ENCODE measurements around the gene SPN. TPM values are rescaled to one million over a fixed set of nuclear protein-coding genes. Genes with fewer than 3 reads are reported as not detected.

Gene SPN
- total and polyA plus RNA-seq, 9 of the 15 experiments (the other 6 are each of a cell fraction or from before 2014, with no cell fraction given), result 24.3 to 225 (median 79.4) TPM

DNA sequence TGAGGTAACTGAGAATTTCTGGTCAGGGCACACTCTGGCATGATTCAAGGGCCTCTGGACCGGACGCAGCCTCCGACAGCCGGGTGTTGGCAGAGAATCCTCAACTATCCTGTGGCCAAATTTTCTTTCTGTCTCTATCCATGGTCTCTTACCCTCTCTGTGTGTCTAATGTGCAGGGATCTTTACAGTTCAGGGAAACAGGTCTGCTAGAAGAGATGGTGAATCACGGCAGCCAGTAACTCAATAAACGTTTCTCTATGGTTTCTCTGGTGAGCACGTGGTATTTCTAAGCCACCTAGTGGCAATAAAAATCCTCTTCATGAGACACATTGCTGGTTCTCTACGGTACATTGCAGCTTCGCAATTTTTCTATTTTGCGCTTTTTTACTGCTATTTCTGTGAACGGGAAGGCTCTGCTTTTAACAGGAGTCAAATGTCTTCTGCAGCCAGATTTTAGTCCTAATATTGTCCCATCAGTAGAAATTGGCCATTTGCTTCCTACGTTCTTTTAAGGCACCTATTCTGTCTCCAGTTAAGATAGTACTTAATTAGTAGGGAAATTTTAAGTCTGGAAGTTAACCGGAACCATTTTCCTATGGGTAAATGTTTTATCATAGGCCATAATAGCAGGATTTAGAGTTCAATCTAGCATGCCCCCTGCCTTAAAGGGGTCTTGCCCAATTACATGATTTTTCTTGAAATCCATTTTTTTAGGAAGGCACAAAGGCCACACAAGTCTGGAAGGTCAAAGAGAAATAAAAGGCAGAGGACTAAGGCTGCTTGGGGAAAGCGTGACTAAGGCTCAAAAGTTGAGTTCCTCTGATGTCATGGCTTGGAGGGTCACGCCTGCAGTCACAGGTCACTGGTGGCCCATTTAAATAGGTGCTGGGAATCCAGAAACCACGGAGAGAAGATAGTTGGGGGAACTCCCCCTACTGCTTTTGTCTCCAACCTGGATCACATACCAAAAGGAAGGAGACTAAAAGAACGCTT, 47.5 kb downstream of the SPN start (continued):
- TF ChIP-seq, protein P1, sequence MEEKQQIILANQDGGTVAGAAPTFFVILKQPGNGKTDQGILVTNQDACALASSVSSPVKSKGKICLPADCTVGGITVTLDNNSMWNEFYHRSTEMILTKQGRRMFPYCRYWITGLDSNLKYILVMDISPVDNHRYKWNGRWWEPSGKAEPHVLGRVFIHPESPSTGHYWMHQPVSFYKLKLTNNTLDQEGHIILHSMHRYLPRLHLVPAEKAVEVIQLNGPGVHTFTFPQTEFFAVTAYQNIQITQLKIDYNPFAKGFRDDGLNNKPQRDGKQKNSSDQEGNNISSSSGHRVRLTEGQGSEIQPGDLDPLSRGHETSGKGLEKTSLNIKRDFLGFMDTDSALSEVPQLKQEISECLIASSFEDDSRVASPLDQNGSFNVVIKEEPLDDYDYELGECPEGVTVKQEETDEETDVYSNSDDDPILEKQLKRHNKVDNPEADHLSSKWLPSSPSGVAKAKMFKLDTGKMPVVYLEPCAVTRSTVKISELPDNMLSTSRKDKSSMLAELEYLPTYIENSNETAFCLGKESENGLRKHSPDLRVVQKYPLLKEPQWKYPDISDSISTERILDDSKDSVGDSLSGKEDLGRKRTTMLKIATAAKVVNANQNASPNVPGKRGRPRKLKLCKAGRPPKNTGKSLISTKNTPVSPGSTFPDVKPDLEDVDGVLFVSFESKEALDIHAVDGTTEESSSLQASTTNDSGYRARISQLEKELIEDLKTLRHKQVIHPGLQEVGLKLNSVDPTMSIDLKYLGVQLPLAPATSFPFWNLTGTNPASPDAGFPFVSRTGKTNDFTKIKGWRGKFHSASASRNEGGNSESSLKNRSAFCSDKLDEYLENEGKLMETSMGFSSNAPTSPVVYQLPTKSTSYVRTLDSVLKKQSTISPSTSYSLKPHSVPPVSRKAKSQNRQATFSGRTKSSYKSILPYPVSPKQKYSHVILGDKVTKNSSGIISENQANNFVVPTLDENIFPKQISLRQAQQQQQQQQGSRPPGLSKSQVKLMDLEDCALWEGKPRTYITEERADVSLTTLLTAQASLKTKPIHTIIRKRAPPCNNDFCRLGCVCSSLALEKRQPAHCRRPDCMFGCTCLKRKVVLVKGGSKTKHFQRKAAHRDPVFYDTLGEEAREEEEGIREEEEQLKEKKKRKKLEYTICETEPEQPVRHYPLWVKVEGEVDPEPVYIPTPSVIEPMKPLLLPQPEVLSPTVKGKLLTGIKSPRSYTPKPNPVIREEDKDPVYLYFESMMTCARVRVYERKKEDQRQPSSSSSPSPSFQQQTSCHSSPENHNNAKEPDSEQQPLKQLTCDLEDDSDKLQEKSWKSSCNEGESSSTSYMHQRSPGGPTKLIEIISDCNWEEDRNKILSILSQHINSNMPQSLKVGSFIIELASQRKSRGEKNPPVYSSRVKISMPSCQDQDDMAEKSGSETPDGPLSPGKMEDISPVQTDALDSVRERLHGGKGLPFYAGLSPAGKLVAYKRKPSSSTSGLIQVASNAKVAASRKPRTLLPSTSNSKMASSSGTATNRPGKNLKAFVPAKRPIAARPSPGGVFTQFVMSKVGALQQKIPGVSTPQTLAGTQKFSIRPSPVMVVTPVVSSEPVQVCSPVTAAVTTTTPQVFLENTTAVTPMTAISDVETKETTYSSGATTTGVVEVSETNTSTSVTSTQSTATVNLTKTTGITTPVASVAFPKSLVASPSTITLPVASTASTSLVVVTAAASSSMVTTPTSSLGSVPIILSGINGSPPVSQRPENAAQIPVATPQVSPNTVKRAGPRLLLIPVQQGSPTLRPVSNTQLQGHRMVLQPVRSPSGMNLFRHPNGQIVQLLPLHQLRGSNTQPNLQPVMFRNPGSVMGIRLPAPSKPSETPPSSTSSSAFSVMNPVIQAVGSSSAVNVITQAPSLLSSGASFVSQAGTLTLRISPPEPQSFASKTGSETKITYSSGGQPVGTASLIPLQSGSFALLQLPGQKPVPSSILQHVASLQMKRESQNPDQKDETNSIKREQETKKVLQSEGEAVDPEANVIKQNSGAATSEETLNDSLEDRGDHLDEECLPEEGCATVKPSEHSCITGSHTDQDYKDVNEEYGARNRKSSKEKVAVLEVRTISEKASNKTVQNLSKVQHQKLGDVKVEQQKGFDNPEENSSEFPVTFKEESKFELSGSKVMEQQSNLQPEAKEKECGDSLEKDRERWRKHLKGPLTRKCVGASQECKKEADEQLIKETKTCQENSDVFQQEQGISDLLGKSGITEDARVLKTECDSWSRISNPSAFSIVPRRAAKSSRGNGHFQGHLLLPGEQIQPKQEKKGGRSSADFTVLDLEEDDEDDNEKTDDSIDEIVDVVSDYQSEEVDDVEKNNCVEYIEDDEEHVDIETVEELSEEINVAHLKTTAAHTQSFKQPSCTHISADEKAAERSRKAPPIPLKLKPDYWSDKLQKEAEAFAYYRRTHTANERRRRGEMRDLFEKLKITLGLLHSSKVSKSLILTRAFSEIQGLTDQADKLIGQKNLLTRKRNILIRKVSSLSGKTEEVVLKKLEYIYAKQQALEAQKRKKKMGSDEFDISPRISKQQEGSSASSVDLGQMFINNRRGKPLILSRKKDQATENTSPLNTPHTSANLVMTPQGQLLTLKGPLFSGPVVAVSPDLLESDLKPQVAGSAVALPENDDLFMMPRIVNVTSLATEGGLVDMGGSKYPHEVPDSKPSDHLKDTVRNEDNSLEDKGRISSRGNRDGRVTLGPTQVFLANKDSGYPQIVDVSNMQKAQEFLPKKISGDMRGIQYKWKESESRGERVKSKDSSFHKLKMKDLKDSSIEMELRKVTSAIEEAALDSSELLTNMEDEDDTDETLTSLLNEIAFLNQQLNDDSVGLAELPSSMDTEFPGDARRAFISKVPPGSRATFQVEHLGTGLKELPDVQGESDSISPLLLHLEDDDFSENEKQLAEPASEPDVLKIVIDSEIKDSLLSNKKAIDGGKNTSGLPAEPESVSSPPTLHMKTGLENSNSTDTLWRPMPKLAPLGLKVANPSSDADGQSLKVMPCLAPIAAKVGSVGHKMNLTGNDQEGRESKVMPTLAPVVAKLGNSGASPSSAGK (IDR thresholded peaks at IDR 0.05), result peak; percentile 94
- TF ChIP-seq KAT7 (CRISPR knock-in tag; IDR thresholded peaks at IDR 0.05; ENCODE audit: borderline replicate concordance) (no peak), POLR3A (IDR thresholded peaks at IDR 0.05; ENCODE audit: borderline replicate concordance, extremely low read depth, insufficient read depth, insufficient read length) (no peak), ZNF57 (CRISPR knock-in tag; IDR thresholded peaks at IDR 0.05) (no peak), CXXC5 (CRISPR knock-in tag; IDR thresholded peaks at IDR 0.05) (peak; percentile 51), PHF8 (IDR thresholded peaks at IDR 0.05; ENCODE audit: borderline replicate concordance, low read length) (no peak), FOXJ2 (tag; IDR thresholded peaks at IDR 0.05) (no peak), ZNF699 (CRISPR knock-in tag; IDR thresholded peaks at IDR 0.05; ENCODE audit: insufficient replicate concordance) (no peak), EGR1 (conservative IDR thresholded peaks at IDR 0.05) (no peak), HMGN3 (IDR thresholded peaks at IDR 0.05; ENCODE audit: borderline replicate concordance, extremely low read depth, insufficient read length, low read depth, low read length) (no peak), ZKSCAN8 (CRISPR knock-in tag; IDR thresholded peaks at IDR 0.05) (no peak)
- TF ChIP-seq, protein P2, sequence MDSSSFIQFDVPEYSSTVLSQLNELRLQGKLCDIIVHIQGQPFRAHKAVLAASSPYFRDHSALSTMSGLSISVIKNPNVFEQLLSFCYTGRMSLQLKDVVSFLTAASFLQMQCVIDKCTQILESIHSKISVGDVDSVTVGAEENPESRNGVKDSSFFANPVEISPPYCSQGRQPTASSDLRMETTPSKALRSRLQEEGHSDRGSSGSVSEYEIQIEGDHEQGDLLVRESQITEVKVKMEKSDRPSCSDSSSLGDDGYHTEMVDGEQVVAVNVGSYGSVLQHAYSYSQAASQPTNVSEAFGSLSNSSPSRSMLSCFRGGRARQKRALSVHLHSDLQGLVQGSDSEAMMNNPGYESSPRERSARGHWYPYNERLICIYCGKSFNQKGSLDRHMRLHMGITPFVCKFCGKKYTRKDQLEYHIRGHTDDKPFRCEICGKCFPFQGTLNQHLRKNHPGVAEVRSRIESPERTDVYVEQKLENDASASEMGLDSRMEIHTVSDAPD (CRISPR knock-in tag; IDR thresholded peaks at IDR 0.05), result no peak
